NCI-H1105 treated with DMSO at 0.1 percent for 48 hours (cell line): Measurements from ENCODE around the gene LMAN2.
"Not testable (repeated sequence)": the region's sequence is repeated elsewhere in the genome, so short reads cannot be mapped to it uniquely, and the experiment has no call there.

Experiments used
- DNase-seq: peaks from one replicate; lab custom pipeline; 2025; lab: John Stamatoyannopoulos, UW

The LMAN2 gene

DNA sequence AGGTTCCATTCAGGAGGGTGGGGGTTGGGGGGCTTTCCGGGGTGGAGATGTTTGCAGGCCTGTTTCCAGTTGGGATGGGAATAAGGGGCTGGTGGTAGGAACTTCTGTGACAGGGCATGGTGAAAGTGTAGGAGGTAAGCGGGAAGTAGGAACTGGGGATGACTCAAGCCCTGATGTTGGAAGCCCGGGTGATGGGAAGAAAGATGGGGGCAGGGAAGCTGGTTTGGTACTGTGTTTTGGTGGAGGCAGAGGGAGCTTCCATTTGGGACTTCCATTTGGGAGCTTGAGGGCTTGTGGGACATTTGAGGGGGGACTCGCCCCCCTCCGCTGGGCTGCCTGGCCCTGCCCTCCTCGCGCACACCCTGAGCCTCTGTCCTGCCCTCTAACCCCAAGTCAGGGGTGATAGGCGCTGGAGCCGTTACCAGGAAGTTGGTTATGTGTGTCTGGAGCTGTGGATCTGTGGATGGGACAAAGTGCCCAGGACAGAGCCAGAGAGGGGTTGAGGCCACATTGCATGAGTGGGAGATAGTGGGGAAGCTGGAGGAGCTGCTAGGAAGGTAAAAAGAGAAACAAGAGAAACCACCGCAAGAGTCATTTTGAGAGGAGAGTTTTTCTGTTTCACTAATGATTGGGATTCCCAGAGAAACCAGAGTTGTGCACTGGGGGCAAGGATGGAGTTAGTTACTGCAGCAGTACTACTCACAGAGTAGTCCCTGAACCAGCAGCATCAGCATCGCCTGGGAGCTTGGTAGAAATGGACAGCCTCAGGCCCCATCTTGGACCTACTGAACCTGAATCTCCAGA, 12.9 kb upstream of the LMAN2 start:
- DNase-seq: no peak

GRCh38 chr5:177363565-177363964, 12.1 kb upstream of the LMAN2 start:
- no peak for DNase-seq

- DNase-seq: peak; percentile 58
These were observed 11.4 kb upstream of the LMAN2 start for GRCh38 chr5:177362610-177363507.

DNA sequence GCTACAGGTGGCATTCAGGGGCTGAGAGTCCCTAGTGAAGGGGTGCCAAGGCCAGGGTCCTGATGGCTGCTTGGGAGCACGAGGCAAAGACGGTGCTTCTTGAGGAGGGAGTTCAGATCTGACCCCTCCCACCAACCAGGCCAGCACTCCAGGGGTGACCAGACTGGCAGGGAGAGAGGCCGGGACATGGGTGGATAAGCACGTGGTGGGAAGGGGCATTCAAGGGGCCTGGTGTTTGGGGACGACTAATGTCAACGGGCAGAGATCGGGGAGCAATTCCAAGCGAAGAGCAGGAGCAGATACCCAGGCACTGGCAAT, 10.8 kb upstream of the LMAN2 start:
- DNase-seq: no peak

GRCh38 chr5:177361418-177362291, 10.2 kb upstream of the LMAN2 start:
- no peak for DNase-seq

- DNase-seq: not testable (repeated sequence)
These were observed 9.3 kb upstream of the LMAN2 start for GRCh38 chr5:177360740-177361139.

- DNase-seq: no peak
These were observed 8.4 kb upstream of the LMAN2 start for GRCh38 chr5:177359860-177360259.

DNA sequence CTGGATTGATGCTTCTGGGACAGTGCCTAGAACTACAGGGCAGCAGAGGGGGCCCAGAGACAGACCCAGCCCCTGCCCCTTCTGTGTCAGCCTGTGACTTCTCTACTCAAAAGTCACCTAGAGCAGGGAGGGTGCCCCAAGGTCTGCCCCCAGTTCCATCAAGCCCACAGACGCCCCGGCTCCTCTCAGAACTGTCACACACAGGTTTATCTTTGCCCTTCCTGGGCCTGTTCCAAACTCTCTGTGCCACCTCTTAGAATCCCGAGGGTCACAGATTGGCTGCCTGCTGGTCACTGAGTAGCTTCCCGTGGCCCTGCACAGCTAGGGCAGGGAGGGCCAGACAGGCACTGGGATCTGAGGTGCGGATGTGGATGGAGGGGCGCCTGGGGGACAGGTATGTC, 8.0 kb upstream of the LMAN2 start:
- DNase-seq: no peak

DNA sequence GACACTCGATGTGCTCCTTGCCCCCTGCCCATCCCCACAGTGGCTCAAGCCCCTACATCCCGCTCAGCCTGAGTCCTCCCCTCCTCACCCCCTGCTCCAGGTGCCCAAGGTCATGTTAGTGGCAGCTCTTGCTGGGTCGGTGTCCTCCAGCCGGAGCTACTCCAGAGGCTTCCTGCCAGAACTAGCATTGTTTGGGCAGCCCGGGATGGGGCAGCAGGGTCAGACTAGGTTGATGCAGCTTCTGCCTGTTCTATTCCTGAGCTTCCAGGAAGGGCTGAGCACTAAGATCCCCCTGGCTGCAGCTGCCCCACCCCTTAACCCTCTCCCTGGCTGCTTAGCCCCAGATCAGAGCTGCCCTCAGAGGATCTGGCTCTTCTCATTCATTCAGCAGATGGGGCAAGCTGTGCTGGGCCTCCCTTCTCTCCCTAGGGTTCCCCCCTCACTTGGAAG, 6.9 kb upstream of the LMAN2 start:
- no peak for DNase-seq

- DNase-seq: peak; percentile 43
These were observed 6.2 kb upstream of the LMAN2 start, which contains the start of gene RGS14 for GRCh38 chr5:177357459-177358351. TSS of gene RGS14 (plus strand) at chr5:177357924. CDS start at chr5:177358025, 101 bp downstream.

GRCh38 chr5:177357146-177357458, 5.6 kb upstream of the LMAN2 start:
- no peak for DNase-seq

- DNase-seq: no peak
These were observed 5.3 kb upstream of the LMAN2 start for GRCh38 chr5:177356746-177357145.

DNA sequence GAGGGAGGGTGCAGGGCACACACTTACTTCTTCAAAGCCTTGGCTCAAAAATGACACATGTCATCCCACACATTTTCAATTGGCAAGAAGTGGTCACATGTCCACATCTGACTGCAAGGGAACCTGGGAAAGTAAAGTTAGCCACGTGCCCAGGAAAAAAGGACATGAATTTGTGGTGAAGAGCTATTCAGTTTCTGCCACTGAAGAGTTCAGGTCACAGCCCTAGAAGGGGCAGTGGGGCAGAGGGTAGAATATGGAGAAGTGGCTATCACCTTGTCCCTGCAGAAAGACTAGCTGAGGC, 4.3 kb upstream of the LMAN2 start:
- no peak for DNase-seq

- no peak for DNase-seq
These were observed 3.8 kb upstream of the LMAN2 start for GRCh38 chr5:177355162-177355867.

DNA sequence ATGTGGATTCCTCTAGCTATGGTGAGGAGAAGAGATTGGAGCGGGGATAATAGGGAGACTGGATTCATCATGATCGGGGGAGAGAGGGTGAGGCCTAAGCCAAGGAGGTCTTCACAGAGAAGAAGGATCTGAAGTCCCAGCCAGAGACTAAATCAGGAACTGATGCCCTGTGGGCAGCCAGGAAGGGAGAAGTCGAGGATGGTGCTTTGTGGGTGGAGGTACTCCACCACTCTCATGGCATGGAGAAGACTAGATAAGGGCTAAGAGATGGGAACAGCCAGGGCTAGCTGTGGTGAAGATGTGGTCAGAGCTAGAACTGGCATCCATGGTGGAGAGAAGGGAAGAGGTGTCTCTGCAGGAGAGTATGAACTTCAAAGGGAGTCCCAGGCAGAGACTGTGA, 3.2 kb upstream of the LMAN2 start:
- no peak for DNase-seq

- no peak for DNase-seq
These were observed 2.8 kb upstream of the LMAN2 start for GRCh38 chr5:177354256-177354655.

DNA sequence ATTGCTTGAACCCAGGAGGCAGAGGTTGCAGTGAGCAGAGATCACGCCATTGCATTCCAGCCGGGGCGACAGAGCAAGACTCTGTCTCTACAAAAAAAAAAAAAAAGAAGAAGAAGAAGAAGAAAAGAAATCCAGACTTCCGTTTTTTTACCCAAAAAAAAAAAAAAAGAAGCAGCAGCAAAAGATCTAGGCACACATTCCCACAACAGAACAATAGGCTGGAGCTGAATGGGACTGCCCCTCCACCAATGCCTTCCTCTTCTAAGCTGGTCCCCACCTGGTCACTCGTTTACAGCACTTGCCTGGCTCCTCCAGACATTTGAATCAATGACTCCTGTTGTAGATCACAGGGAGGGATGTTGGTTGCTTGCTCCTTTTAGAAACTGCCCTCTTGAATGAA, 1.6 kb upstream of the LMAN2 start:
- no peak for DNase-seq

DNA sequence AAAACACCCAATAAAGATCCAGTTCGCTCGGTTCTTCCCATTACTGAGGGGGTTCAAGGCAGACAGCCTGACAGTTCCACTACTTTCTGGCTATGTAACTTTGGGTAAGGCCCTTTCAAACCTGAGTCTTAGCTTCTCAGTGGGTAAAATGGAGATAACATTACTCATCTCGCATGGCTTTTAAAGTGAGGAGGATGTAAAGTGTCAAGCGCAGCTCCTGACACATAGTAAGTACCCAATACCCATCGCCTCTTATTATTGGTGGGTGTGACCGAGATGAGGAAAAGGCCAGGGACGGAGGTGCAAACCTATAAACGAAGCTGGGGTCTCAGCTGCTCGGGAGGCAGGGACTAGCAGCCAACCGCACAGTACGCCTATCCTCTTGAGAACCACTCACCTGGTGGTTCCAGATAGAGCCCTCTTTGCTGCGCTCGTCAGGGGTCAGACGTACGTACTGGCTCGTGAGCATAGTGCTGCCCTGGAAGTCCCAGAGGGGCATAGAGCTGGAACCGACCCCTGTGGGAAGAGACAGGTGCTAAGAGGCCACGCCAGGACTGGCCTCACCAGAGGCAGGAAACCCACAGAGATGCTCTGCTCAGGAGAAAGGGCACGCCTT, 584 bp downstream of the LMAN2 start:
- no peak for DNase-seq

DNA sequence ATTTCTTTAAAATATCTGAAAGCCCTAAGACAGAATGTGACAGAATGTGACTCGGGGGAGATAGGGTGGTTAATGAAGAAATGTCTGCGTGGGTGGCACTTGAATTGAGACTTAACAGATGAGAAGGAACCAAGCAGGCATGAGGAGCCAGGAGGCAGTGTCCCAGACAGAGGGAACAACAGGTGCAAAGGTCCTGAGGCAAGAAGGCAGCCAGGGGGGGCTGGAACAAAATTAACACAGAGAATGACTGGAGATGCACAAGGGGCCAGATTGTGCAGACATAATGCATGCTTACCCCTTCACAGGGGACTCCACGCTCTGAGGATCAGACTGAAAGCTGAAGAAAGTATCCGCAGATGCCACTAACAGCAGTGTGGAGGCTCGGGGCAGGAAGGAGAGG, 1.7 kb downstream of the LMAN2 start:
- DNase-seq: no peak

DNA sequence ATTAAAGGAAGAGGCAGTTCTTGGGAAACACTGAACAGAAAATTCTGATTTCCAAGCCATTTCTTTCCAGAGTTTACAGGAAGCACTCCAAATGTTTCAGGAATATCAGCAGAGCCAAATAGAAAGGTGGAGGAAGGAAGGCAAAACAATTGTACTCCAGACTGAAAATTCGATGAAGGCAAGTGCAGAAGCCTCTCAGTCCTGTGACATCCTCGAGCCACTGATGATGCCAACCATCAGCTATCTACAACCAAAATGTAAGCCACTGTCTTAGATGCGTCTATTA, 2.2 kb downstream of the LMAN2 start:
- no peak for DNase-seq

DNA sequence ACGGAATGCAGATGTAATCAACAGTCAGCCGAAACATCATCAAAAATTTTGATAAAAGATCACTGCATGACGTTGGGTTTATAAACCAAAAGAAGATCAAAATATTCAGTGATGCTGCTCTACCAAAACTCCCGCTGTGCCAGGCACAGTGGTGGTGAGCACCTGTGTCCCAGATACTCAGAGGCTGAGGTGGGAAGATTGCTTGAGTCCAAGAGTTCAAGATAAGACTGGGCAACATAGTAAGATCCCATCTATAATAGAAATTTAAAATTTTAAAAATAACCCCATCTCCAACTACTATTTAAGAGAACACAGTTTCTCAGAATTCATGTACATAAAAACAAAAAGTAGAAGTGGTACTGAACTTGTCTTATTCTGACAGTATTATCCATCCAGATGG, 3.8 kb downstream of the LMAN2 start:
- no peak for DNase-seq
